Activated naive CD4-positive, alpha-beta T cell treated with anti-CD3 and anti-CD28 coated beads, Interleukin-2, amount 50 U/mL, for 24 hours (primary cell): ENCODE data around the gene ZNRF1.

Experiments
- H3K27ac Mint-ChIP-seq: one replicate; pipeline ENCODE4 v1.8.0; 2021; ENCODE audit warnings: mild to moderate bottlenecking, mixed read lengths
- H3K27me3 Mint-ChIP-seq: one replicate; pipeline ENCODE4 v1.8.0; 2021; ENCODE audit warnings: mixed read lengths
- H3K36me3 Mint-ChIP-seq: one replicate; pipeline ENCODE4 v1.8.0; 2021; ENCODE audit warnings: mixed read lengths
- H3K4me1 Mint-ChIP-seq: one replicate; pipeline ENCODE4 v1.8.0; 2021; ENCODE audit warnings: mixed read lengths
- H3K4me3 Mint-ChIP-seq: one replicate; pipeline ENCODE4 v1.8.0; 2021; ENCODE audit warnings: mild to moderate bottlenecking, mixed read lengths
- H3K9me3 Mint-ChIP-seq: one replicate; pipeline ENCODE4 v1.8.0; 2021; ENCODE audit warnings: mixed read lengths

Gene ZNRF1

DNA sequence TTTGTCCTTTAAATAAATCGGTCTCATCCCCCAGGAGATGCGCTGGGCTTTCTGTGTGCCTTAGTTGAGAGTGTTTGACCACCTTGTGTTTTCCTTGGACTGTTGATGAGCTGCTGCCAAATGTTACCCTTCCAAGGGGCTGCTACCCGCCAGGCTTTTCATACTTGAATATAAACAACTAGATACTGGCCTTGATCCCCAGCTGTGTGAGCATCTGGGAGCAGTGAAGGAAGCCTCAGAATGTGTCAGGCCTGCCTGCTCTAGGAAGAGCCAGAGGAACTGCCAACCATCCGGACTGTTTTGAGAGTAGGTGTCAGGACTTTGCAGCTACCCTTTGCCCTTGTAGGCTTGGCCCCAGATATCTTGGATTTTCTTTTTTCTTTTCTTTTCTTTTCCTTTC is 60.0 kb downstream of the ZNRF1 start:
- H3K4me1 Mint-ChIP-seq: peaks cover 10% of the 10 kb centered on the region
- H3K36me3 Mint-ChIP-seq: no peaks in the 10 kb centered on the region
- H3K27ac Mint-ChIP-seq: no peak overlapping the region
- H3K9me3 Mint-ChIP-seq: no peaks in the 10 kb centered on the region
- H3K27me3 Mint-ChIP-seq: no peaks in the 10 kb centered on the region
- H3K4me3 Mint-ChIP-seq: no peak overlapping the region

DNA sequence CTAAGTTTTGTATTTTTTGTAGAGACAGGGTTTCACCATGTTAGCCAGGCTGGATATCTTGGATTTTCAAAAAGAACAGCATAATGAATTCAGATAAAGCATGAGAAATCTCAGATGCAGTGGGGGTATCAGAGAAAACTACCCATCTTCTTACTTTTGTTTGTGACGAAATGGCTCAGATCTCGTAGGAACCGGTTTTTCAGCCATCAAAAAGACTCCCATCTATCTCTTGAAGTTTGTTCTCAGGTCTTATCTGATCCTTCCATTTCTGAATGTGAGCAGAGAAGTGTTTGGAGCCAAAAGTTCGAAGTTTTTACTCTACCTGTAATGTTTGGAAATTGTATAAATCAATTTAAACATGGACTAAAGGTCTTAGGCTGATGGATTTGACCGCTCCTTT is 60.6 kb downstream of the ZNRF1 start:
- peaks cover 13% of the 10 kb centered on the region for H3K4me1 Mint-ChIP-seq
- H3K4me3 Mint-ChIP-seq: no peak overlapping the region
- H3K9me3 Mint-ChIP-seq: no peaks in the 10 kb centered on the region
- H3K27ac Mint-ChIP-seq: no peak overlapping the region
- no peaks in the 10 kb centered on the region for H3K27me3 Mint-ChIP-seq
- no peaks in the 10 kb centered on the region for H3K36me3 Mint-ChIP-seq

DNA sequence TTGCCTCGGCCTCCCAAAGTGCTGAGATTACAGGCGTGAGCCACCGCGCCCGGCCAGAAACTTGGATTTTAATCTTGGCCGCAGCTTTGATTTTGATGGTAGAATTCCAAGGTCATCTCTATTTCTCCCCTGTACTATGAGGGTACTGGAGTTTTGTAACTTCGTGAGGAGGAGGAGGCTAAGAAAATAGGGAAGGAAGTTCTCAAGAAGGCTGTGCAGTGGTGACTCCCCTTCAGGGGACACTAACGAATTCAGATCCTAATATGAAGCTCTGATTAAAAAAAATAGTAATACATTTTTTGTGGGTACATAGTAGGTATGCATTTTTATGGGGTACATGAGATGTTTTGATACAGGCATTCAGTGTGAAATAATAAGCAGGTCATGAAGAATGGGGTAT is 61.9 kb downstream of the ZNRF1 start:
- Mint-ChIP-seq H3K27ac (no peak overlapping the region), H3K4me1 (peaks cover 27% of the 10 kb centered on the region), H3K36me3 (no peaks in the 10 kb centered on the region), H3K27me3 (no peaks in the 10 kb centered on the region), H3K9me3 (no peaks in the 10 kb centered on the region), H3K4me3 (no peak overlapping the region)

GRCh38 chr16:75061669-75062068 is 62.8 kb downstream of the ZNRF1 start:
- Mint-ChIP-seq H3K9me3 (no peaks in the 10 kb centered on the region), H3K27me3 (no peaks in the 10 kb centered on the region), H3K4me3 (no peak overlapping the region), H3K36me3 (no peaks in the 10 kb centered on the region), H3K4me1 (peaks cover 28% of the 10 kb centered on the region), H3K27ac (no peak overlapping the region)

DNA sequence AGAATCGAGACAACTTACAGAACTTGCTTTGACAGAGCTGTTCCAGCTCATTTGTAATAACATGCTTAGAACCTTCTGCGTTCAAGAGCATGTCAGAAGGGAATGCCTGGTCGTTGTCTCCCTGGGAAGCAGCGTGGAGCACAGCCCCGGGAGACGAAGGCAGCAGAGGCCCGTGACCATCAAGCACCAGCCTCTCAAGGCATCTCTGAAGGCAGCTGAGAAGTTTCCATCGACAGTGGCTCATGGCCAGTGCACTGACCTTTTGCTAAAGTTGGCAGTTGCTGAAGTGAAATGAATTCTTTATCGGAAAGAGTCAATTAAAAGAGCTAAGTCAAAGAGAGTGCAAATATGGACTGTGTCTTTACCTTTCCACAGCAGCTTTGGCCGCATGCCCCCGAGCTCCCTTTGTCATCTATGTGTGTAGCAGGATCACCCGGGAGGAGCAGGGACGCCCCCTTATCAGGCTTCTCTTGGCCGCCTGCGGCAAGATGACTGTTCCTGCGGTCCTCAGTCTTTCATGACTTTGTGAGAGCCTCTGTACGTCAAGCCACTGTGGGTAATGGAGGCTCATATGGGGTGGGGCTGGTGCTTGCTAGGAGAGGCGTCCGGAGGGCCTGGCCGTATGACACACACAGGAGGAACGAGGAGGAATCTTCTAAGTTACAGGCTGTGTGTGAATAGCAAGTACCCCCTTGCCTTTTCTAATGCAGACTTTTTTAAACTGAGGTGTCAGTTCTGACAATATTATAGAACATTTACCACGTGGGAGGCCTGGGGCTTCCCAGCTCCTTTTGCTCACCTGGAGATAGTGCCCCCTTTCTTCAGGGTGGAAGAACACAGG is 63.5 kb downstream of the ZNRF1 start:
- Mint-ChIP-seq H3K36me3 (no peaks in the 10 kb centered on the region), H3K27ac (peak overlapping the region; percentile 59), H3K4me1 (peaks cover 33% of the 10 kb centered on the region), H3K27me3 (no peaks in the 10 kb centered on the region), H3K9me3 (no peaks in the 10 kb centered on the region), H3K4me3 (no peak overlapping the region)

DNA sequence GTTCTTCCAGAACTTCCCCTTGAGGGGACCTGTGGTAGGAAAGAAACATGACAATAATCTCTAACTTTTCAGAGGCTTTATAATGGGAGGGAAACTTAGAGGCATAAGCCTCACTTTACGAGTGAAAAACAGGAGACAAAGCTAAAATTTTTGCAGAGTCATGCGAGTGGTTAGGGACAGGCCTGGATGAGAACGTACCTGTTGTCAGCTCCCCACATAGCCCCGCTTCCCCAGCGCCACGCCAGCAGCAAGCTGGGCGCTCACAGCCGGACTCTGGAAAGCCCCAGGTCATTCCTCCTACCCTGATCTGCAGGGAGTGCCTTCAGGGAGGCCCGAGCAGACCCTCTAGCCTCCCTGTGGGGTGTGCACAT is 64.1 kb downstream of the ZNRF1 start:
- H3K4me3 Mint-ChIP-seq: no peak overlapping the region
- no peaks in the 10 kb centered on the region for H3K27me3 Mint-ChIP-seq
- H3K27ac Mint-ChIP-seq: peak overlapping the region; percentile 59
- no peaks in the 10 kb centered on the region for H3K36me3 Mint-ChIP-seq
- H3K9me3 Mint-ChIP-seq: no peaks in the 10 kb centered on the region
- peaks cover 33% of the 10 kb centered on the region for H3K4me1 Mint-ChIP-seq

DNA sequence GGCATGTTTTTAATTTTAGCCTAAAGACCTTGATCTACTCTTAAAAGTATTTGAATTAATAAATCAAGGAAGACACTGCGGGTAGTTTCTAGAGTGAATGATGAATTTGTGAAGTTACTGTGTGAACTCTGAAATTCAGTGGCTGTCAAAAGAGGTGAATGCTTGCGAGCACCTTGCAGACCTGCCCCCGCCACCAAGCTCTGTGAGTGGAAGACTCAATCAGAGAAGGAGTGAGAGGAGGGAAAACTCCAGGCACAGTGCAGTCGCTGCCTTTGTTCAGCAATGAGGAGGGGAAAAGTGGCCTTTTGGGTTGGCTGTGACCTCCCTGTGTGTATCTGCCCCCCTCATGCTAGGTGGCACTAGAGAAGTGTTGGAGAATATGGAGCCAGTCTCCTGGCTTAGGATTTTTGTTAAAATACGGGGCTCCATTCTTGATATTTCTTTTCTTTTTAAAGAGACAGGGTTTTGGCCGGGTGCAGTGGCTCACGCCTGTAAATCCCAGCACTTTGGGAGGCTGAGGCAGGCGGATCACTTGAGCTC is 64.8 kb downstream of the ZNRF1 start:
- peaks cover 33% of the 10 kb centered on the region for H3K4me1 Mint-ChIP-seq

GRCh38 chr16:75064403-75065148 is 65.8 kb downstream of the ZNRF1 start:
- peak overlapping the region; percentile 70 for H3K4me3 Mint-ChIP-seq
- peaks cover 33% of the 10 kb centered on the region for H3K4me1 Mint-ChIP-seq
- H3K27ac Mint-ChIP-seq: peak overlapping the region; percentile 65
- no peaks in the 10 kb centered on the region for H3K27me3 Mint-ChIP-seq
- no peaks in the 10 kb centered on the region for H3K36me3 Mint-ChIP-seq
- no peaks in the 10 kb centered on the region for H3K9me3 Mint-ChIP-seq

More for the DNA sequence above, 64.8 kb downstream of the ZNRF1 start:
- Mint-ChIP-seq H3K4me3 (no peak overlapping the region), H3K27ac (no peak overlapping the region), H3K9me3 (no peaks in the 10 kb centered on the region), H3K27me3 (no peaks in the 10 kb centered on the region), H3K36me3 (no peaks in the 10 kb centered on the region)

GRCh38 chr16:75065149-75065505 is 66.3 kb downstream of the ZNRF1 start:
- Mint-ChIP-seq H3K4me3 (peak overlapping the region; percentile 70), H3K36me3 (peaks cover 2% of the 10 kb centered on the region), H3K9me3 (no peaks in the 10 kb centered on the region), H3K4me1 (peaks cover 33% of the 10 kb centered on the region), H3K27me3 (no peaks in the 10 kb centered on the region), H3K27ac (no peak overlapping the region)

DNA sequence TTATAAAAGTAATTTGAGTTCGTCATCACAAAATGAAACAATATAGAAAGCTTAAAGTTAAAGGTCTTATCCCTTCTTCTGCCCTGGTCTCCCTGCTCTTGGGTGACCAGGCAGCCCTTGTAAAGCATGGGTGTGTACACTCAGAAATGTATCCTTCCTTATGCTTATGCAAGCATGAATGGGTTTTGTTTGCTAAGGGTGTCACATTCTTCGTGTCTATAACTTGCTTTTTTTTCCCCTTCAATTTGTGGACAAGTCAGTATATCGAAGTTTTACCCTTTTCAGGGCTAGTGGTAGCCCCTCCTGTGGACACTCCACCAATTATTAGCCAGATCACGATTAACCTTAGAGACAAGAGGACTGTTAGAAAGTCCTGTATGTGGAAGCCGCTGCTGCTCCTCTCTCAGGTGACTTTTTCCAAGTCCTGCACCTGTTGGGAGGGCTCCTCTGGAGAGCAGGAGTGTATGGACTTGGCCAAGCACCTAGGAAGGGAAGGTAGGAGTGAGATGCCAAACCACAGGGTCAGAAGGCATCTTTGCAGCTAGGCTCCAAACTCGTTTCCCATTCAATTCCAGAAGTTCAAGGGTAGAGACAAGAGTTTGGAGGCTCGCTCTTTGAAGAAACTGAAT is 66.8 kb downstream of the ZNRF1 start:
- Mint-ChIP-seq H3K9me3 (no peaks in the 10 kb centered on the region), H3K4me3 (no peak overlapping the region), H3K27ac (peak overlapping the region; percentile 15), H3K27me3 (no peaks in the 10 kb centered on the region), H3K36me3 (peaks cover 2% of the 10 kb centered on the region), H3K4me1 (peaks cover 38% of the 10 kb centered on the region)

DNA sequence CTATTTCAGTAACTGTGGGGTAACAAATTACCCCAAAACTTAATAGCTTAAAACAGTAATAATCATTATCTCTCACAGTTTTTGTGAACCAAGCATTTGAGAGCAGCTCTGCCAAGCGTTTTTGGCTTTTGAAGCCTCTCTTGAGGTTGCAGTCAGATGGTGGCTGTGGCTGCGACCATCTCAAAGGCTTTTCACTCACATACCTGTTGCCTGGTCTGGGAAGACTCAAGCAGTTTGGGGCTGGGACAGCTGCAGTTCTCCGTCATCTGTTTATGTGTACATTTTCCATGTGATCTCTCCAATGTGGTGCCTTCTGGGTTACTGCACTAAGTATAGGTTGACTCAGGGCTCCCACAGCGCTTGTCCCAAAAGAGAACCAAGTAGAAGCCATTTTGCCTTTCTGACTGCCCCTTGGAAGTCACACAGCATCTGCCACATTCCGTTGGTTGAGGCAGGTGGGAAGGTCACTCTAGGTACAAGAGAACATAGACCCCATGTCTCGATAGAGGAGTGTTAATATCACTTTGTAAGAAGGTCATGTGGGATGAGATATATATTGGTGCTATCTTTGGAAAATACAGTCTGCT is 68.1 kb downstream of the ZNRF1 start:
- no peaks in the 10 kb centered on the region for H3K9me3 Mint-ChIP-seq
- H3K27me3 Mint-ChIP-seq: no peaks in the 10 kb centered on the region
- no peak overlapping the region for H3K27ac Mint-ChIP-seq
- peaks cover 2% of the 10 kb centered on the region for H3K36me3 Mint-ChIP-seq
- peaks cover 40% of the 10 kb centered on the region for H3K4me1 Mint-ChIP-seq
- no peak overlapping the region for H3K4me3 Mint-ChIP-seq

DNA sequence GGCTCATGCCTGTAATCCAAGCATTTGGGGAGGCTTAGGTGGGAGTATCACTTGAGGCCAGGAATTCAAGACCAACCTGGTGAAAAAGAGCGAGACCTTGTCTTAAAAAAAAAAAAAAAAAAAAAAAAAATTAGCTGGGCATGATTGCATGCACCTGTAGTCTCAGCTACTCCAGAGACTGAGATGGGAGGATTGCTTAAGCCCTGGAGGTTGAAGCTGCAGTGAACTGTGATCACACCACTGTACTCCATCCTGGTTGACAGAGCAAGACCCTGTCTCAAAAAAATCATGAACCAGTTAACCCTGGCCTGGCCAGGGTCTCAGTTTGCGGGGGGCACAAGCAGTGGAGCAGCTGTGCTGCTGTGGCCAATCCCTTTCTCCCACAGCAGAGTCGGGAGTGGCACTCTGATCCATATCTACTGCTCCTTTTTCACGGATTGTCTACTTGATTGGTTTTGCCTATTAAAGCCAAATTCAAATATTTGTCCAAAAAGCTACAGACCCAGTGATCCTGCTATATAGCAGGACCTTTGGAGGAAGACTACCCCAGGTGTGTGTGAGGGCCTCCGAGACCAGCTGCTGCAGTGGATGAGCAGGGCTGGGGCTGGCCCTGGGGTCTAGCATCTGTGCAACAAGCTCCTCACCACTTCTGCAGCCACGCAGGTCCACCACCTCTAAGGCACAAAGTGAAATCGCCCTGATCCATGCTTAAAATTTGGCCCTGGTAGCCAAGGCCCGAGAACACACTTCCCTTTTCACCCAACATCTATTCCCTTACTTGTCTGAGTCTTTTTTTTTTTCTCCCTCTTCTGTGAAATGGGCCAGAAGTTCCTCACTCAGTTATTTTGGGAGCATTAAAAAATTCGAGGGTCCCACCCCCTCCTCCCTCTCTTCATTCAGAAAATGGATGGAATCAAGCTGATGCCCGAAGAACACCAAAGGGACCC is 69.5 kb downstream of the ZNRF1 start:
- no peaks in the 10 kb centered on the region for H3K27me3 Mint-ChIP-seq
- H3K27ac Mint-ChIP-seq: no peak overlapping the region
- H3K4me3 Mint-ChIP-seq: no peak overlapping the region
- peaks cover 44% of the 10 kb centered on the region for H3K4me1 Mint-ChIP-seq
- peaks cover 2% of the 10 kb centered on the region for H3K36me3 Mint-ChIP-seq
- H3K9me3 Mint-ChIP-seq: no peaks in the 10 kb centered on the region

DNA sequence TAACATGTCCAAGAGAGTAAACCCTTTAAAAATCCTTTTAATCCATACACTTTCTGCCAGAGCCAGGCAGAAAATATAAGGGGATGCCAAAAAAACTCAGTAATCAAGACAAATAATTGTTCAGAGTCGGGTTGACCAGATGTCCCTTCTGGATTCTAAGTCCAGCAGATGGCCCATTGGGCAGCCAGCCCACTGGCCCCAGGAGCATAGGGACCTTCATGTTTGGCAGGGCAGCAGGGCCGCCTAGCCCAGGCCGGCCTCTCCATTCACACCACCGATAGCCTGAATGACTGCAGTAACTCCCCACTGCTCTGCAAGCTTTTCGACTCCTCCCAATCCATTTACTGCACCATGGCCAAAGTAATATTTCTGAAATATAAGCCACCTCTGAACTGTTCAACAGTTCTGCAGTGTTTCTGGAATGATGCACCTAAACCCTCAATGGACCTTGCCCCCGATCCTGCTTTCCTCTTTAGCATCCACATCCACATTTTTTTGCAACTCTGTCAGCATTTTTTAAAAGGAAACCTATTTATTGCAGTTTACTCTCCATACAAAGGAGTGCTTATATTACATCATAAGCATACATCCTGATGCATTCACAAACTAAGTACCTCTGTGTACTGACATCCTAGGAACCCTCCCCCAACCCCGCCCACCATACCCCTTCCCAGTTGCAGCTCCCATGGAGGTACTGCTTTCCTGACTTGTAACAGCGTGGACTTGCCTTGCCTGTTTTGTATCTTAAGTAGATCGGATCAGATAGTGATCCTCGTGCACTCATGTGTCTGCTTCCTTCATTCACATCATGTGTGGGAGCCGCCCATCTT is 71.4 kb downstream of the ZNRF1 start:
- Mint-ChIP-seq H3K4me3 (no peak overlapping the region), H3K36me3 (peaks cover 2% of the 10 kb centered on the region), H3K4me1 (peaks cover 41% of the 10 kb centered on the region), H3K27ac (no peak overlapping the region), H3K27me3 (no peaks in the 10 kb centered on the region), H3K9me3 (no peaks in the 10 kb centered on the region)

DNA sequence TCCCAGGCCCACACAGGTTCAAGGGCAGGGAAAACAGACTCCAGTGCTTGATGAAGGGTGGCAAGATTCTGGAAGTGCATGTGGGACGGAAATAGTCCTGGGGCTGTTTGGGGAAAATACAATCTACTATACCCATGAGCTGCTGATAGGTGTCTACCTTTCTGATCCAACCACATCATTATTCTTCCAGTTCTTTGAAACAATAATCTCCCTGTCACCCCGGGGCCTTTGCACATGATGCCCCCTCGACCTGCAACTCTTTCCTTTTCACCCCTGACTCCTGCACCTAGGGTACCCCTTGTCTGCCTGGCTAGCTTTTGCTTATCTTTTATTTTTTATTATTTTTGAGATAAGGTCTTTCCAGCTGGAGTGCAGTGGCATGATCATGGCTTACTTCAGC is 72.8 kb downstream of the ZNRF1 start:
- no peaks in the 10 kb centered on the region for H3K27me3 Mint-ChIP-seq
- H3K27ac Mint-ChIP-seq: no peak overlapping the region
- no peaks in the 10 kb centered on the region for H3K9me3 Mint-ChIP-seq
- H3K4me1 Mint-ChIP-seq: peaks cover 48% of the 10 kb centered on the region
- H3K36me3 Mint-ChIP-seq: peaks cover 2% of the 10 kb centered on the region
- no peak overlapping the region for H3K4me3 Mint-ChIP-seq
